MM.1S (cell line): ENCODE data around the gene ARHGEF25.
"Not testable (repeated sequence)": the region's sequence is repeated elsewhere in the genome, so short reads cannot be mapped to it uniquely, and the experiment has no call there.

Source experiments
- CTCF ChIP-seq: fragments of 300-600 bp; sonication (generic); IDR thresholded peaks from 2 replicates; pipeline ENCODE4 v1.5.1; 2016; ENCODE audit warnings: antibody characterized with exemption, low read length, mixed read lengths
- EZH2 ChIP-seq: fragments of 300-600 bp; sonication (generic); optimal IDR thresholded peaks from 2 replicates; pipeline ENCODE3; 2017; ENCODE audit warnings: low read depth, mild to moderate bottlenecking, antibody characterized with exemption, low read length, mixed read lengths
- EZH2phosphoT487 ChIP-seq: fragments of 300-600 bp; sonication (generic); IDR thresholded peaks from 2 replicates; pipeline ENCODE4 v1.6.1; 2018; ENCODE audit warnings: antibody characterized with exemption, low read length

GRCh38 chr12:57645990-57646658, 34.9 kb downstream of the ARHGEF25 start:
- not testable (repeated sequence) for TF ChIP-seq CTCF, EZH2, EZH2phosphoT487
